ENCODE measurements around the gene CORIN.

- TF ChIP-seq, protein P1, sequence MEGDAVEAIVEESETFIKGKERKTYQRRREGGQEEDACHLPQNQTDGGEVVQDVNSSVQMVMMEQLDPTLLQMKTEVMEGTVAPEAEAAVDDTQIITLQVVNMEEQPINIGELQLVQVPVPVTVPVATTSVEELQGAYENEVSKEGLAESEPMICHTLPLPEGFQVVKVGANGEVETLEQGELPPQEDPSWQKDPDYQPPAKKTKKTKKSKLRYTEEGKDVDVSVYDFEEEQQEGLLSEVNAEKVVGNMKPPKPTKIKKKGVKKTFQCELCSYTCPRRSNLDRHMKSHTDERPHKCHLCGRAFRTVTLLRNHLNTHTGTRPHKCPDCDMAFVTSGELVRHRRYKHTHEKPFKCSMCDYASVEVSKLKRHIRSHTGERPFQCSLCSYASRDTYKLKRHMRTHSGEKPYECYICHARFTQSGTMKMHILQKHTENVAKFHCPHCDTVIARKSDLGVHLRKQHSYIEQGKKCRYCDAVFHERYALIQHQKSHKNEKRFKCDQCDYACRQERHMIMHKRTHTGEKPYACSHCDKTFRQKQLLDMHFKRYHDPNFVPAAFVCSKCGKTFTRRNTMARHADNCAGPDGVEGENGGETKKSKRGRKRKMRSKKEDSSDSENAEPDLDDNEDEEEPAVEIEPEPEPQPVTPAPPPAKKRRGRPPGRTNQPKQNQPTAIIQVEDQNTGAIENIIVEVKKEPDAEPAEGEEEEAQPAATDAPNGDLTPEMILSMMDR (IDR thresholded peaks at IDR 0.05): no peak
- TF ChIP-seq POLR2A (IDR thresholded peaks at IDR 0.05): no peak
Measured at GRCh38 chr4:47876310-47876709, 38.4 kb upstream of the CORIN start.

Data from stomach (tissue), 4 donors.